22Rv1 (cell line): Measurements from ENCODE around the gene KLHL18.

Experiments used
- ZFX ChIP-seq: fragments of 450-650 bp; IDR thresholded peaks from 2 replicates; pipeline ENCODE4 v1.6.1; 2017; ENCODE audit warnings: antibody characterized with exemption, borderline replicate concordance
- TF ChIP-seq, protein P1 (sequence below): fragments of 450-650 bp; IDR thresholded peaks from 2 replicates; pipeline ENCODE4 v1.5.1; 2017; ENCODE audit warnings: mild to moderate bottlenecking

DNA sequence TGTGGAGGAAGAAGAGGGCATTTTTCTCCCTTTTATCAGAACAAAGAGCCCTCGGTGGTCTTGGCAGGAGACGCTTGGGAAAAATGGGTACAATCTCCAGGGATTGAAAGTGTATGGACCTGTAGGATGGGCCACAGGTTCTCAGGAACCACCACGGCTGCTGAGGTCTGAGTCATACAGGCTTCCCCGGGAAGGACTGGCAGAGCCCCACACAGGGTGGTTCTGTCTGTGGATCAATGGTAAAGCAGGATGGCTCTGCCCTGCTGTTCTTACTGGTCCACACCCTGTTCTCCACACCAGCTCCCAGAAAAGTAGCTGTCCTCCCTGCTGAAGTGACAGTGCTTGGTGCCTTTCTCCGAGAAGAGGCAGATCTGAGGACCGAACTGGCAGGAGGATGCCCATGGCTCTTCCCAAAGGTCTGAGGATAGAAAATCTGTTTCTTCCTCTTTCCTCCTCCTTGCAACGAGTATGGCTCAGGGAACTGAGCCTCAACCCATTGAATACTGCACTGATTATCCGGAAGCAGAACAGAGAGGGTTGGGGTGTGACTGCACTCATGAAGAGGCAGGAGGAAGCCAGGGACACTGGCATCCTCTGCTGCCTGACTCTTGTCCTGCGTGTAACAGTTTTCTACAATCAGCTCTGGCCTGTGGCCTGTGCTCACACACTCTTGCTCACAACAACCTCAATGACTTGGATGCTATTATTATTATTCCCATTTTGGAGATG is 39.2 kb upstream of the KLHL18 start:
- TF ChIP-seq, protein P1, sequence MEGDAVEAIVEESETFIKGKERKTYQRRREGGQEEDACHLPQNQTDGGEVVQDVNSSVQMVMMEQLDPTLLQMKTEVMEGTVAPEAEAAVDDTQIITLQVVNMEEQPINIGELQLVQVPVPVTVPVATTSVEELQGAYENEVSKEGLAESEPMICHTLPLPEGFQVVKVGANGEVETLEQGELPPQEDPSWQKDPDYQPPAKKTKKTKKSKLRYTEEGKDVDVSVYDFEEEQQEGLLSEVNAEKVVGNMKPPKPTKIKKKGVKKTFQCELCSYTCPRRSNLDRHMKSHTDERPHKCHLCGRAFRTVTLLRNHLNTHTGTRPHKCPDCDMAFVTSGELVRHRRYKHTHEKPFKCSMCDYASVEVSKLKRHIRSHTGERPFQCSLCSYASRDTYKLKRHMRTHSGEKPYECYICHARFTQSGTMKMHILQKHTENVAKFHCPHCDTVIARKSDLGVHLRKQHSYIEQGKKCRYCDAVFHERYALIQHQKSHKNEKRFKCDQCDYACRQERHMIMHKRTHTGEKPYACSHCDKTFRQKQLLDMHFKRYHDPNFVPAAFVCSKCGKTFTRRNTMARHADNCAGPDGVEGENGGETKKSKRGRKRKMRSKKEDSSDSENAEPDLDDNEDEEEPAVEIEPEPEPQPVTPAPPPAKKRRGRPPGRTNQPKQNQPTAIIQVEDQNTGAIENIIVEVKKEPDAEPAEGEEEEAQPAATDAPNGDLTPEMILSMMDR, result no peak
- TF ChIP-seq ZFX, result no peak
